PC-9 (cell line): ENCODE measurements around the gene CMKLR1.

ENCODE experiments used
- CTCF ChIP-seq: fragments of 200-600 bp; sonication (generic); conservative IDR thresholded peaks from 2 replicates; pipeline ENCODE4 v1.6.1; 2017; ENCODE audit warnings: mixed run types, antibody characterized with exemption, mild to moderate bottlenecking, moderate library complexity
- EZH2 ChIP-seq: fragments of 200-600 bp; sonication (generic); IDR thresholded peaks from 2 replicates; pipeline ENCODE4 v1.8.0; 2017; ENCODE audit warnings: antibody characterized with exemption, low read depth

GRCh38 chr12:108358580-108358965 lies 19.5 kb upstream of the CMKLR1 start:
- TF ChIP-seq CTCF (no peak), EZH2 (no peak)
